ENCODE data around the gene RBMS1. TPM values are rescaled to one million over a fixed set of nuclear protein-coding genes. Genes with fewer than 3 reads are reported as not detected.

Gene RBMS1
- total and polyA plus RNA-seq, 4 donors: 49.5 to 215 (median 76.3) TPM

DNA sequence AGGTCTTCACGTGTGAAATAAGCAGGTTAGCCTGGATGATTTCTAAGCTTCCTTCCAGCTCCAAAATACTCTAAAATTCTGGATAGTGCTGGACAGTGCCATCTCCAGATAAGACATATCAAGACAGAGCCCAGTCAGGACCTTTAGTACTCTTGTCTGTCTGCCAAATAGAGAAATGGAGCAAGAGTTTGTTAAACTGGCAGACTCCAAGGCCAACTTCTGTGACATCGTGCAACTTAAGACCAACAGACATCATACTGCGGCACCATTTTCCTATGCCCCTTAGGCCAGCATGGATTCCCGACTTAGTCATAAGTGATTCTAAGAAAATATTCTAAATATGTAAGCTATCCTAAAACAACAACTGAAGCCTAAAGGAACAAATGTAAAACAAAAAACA, 118.6 kb downstream of the RBMS1 start:
- Histone ChIP-seq H3K4me3 (no peak overlapping the region), H3K4me1 (ENCODE audit: control insufficient read depth in 5 of 5, insufficient read depth in 5 of 5, low read length in 5 of 5) (peaks cover 10 to 58% (median 35%) of the 10 kb centered on the region in 5 donors), H3K9me3 (ENCODE audit: control insufficient read depth in 4 of 4, insufficient read depth in 3 of 4, low read length in 3 of 4) (no peaks in the 10 kb centered on the region), H3K27ac (ENCODE audit: low read depth in 1 of 2, low read length in 1 of 2) (peak overlapping the region in 1 of 2 donors; percentile 72), H3K36me3 (ENCODE audit: control insufficient read depth in 4 of 4, insufficient read depth in 4 of 4, low read length in 4 of 4) (no peaks in the 10 kb centered on the region), H3K27me3 (ENCODE audit: control insufficient read depth in 3 of 3, insufficient read depth in 3 of 3, low read length in 2 of 3) (no peaks in the 10 kb centered on the region), H3K9ac (ENCODE audit: insufficient read depth in 1 of 2, low read length in 2 of 2) (no peak overlapping the region)
- WGBS, 2 donors: 77 to 79% methylated on average over 4 of the region's 4 CpGs
- TF ChIP-seq, protein P1, sequence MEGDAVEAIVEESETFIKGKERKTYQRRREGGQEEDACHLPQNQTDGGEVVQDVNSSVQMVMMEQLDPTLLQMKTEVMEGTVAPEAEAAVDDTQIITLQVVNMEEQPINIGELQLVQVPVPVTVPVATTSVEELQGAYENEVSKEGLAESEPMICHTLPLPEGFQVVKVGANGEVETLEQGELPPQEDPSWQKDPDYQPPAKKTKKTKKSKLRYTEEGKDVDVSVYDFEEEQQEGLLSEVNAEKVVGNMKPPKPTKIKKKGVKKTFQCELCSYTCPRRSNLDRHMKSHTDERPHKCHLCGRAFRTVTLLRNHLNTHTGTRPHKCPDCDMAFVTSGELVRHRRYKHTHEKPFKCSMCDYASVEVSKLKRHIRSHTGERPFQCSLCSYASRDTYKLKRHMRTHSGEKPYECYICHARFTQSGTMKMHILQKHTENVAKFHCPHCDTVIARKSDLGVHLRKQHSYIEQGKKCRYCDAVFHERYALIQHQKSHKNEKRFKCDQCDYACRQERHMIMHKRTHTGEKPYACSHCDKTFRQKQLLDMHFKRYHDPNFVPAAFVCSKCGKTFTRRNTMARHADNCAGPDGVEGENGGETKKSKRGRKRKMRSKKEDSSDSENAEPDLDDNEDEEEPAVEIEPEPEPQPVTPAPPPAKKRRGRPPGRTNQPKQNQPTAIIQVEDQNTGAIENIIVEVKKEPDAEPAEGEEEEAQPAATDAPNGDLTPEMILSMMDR (IDR thresholded peaks at IDR 0.05; ENCODE audit: control extremely low read depth, extremely low read depth): no peak
- DNase-seq (no peak), ATAC-seq (ENCODE audit: insufficient read depth, low FRiP score) (no peak)

DNA sequence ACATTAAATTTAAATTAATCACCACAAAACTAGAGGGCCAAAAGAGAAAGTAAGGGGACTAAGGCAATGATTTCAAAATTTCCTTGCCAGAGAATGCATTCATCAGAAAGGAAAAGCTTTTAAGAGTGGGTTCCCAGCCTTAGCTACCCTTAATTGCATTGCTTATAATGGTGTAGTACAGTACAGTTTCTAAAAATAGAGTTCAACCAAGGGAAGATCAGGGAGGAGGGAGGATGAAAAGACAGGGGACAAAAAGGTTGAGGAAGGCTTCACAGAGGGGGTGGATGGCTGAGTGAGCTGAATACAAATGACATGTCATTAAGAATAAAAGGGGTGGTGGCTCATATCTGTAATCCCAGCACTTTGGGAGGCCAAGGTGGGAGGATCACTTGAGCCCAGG, 119.9 kb downstream of the RBMS1 start:
- Histone ChIP-seq H3K9ac (ENCODE audit: insufficient read depth in 1 of 2, low read length in 2 of 2) (no peak overlapping the region), H3K36me3 (ENCODE audit: control insufficient read depth in 4 of 4, insufficient read depth in 4 of 4, low read length in 4 of 4) (no peaks in the 10 kb centered on the region), H3K27me3 (ENCODE audit: control insufficient read depth in 3 of 3, insufficient read depth in 3 of 3, low read length in 2 of 3) (no peaks in the 10 kb centered on the region), H3K4me1 (ENCODE audit: control insufficient read depth in 5 of 5, insufficient read depth in 5 of 5, low read length in 5 of 5) (peaks cover 10 to 63% (median 25%) of the 10 kb centered on the region in 5 donors), H3K27ac (ENCODE audit: low read depth in 1 of 2, low read length in 1 of 2) (peak overlapping the region in 1 of 2 donors; percentile 69), H3K4me3 (no peak overlapping the region), H3K9me3 (ENCODE audit: control insufficient read depth in 4 of 4, insufficient read depth in 3 of 4, low read length in 3 of 4) (no peaks in the 10 kb centered on the region)
- TF ChIP-seq, protein P1 (IDR thresholded peaks at IDR 0.05; ENCODE audit: control extremely low read depth, extremely low read depth): no peak
- DNase-seq: no peak
- no peak for ATAC-seq (ENCODE audit: insufficient read depth, low FRiP score)

DNA sequence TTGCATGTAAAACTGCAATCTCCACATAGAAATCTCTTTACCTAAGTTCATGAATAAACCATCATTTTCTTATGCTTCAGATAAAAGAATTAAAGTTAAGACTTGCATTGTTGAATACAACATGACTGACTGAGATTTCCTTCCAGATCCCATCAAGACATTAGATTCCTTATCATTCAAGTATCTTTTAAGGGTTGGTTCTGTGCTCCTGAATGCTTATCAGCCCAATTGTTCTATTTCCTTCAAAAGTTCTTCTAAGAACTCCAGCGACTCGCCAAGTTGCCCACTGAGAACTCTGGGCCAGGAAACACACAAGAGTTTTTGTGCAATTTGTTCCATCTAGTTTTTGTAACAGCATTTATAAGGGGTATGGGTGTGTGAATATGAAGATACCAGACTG, 120.3 kb downstream of the RBMS1 start:
- 34 to 38% methylated on average over 2 of the region's 2 CpGs for WGBS, 2 donors
- Histone ChIP-seq H3K9ac (ENCODE audit: insufficient read depth in 1 of 2, low read length in 2 of 2) (no peak overlapping the region), H3K9me3 (ENCODE audit: control insufficient read depth in 4 of 4, insufficient read depth in 3 of 4, low read length in 3 of 4) (no peaks in the 10 kb centered on the region), H3K4me1 (ENCODE audit: control insufficient read depth in 5 of 5, insufficient read depth in 5 of 5, low read length in 5 of 5) (peaks cover 10 to 67% (median 27%) of the 10 kb centered on the region in 5 donors), H3K27ac (ENCODE audit: low read depth in 1 of 2, low read length in 1 of 2) (peak overlapping the region in 1 of 2 donors; percentile 69), H3K27me3 (ENCODE audit: control insufficient read depth in 3 of 3, insufficient read depth in 3 of 3, low read length in 2 of 3) (no peaks in the 10 kb centered on the region), H3K4me3 (no peak overlapping the region), H3K36me3 (ENCODE audit: control insufficient read depth in 4 of 4, insufficient read depth in 4 of 4, low read length in 4 of 4) (no peaks in the 10 kb centered on the region)
- ATAC-seq (ENCODE audit: insufficient read depth, low FRiP score): no peak
- TF ChIP-seq, protein P1 (IDR thresholded peaks at IDR 0.05; ENCODE audit: control extremely low read depth, extremely low read depth): no peak
- DNase-seq: no peak

DNA sequence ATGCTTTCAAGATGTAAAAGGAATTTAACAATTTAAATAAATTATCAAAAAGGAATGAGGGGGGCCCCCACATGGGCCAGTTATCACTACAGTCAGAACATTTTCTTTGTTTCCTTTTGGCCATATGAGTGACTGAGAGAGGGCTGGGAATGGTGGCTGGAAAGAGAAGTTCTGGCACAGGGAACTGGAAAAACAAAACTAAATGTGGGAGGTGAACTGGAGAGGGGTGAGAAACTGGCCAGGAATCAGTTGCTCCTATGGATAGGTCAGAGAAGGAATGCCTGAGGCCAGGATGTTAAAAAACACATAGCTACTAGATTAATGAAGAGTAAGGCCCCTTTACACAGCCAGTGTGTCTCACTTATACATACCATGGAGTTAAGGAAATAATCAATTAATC, 121.0 kb downstream of the RBMS1 start:
- TF ChIP-seq, protein P1 (IDR thresholded peaks at IDR 0.05; ENCODE audit: control extremely low read depth, extremely low read depth): no peak
- no peaks in the 10 kb centered on the region for H3K27me3 ChIP-seq (ENCODE audit: control insufficient read depth in 3 of 3, insufficient read depth in 3 of 3, low read length in 2 of 3)
- H3K4me1 ChIP-seq (ENCODE audit: control insufficient read depth in 5 of 5, insufficient read depth in 5 of 5, low read length in 5 of 5): peaks cover 15 to 70% (median 29%) of the 10 kb centered on the region in 5 donors
- H3K27ac ChIP-seq (ENCODE audit: low read depth in 1 of 2, low read length in 1 of 2): peak overlapping the region; percentile 41 to 66
- ATAC-seq (ENCODE audit: insufficient read depth, low FRiP score) (no peak), DNase-seq (no peak)
- no peak overlapping the region for H3K4me3 ChIP-seq
- no peaks in the 10 kb centered on the region for H3K9me3 ChIP-seq (ENCODE audit: control insufficient read depth in 4 of 4, insufficient read depth in 3 of 4, low read length in 3 of 4)
- H3K36me3 ChIP-seq (ENCODE audit: control insufficient read depth in 4 of 4, insufficient read depth in 4 of 4, low read length in 4 of 4): no peaks in the 10 kb centered on the region
- H3K9ac ChIP-seq (ENCODE audit: insufficient read depth in 1 of 2, low read length in 2 of 2): no peak overlapping the region

Measured in lung (tissue), 12 donors.